Fibroblast of villous mesenchyme (primary cell): Measurements from ENCODE around the gene RFLNA. TPM values are rescaled to one million over a fixed set of nuclear protein-coding genes. Genes with fewer than 3 reads are reported as not detected.

Experiments used
- DNase-seq: peaks from one replicate; pipeline ENCODE4 v3.0.0-alpha.2; 2010; ENCODE audit warnings: low read depth
- H3K4me3 ChIP-seq: 2 replicates; pipeline ENCODE4 v1.5.1; 2011; ENCODE audit warnings: low read depth, mild to moderate bottlenecking, low read length
- total RNA-seq: library from RNA; depleted of rRNA; stranded (reverse); fragments of >200 nt; gene quantifications from 2 replicates; pipeline ENCODE4 v1.2.3, GENCODE V29; 2012
- TF ChIP-seq, protein P1 (sequence below): IDR thresholded peaks from 2 replicates; pipeline ENCODE4 v1.5.1; 2012; ENCODE audit warnings: low read depth, mild to moderate bottlenecking, low read length; ENCODE audit not compliant: insufficient read depth

The RFLNA gene
- total RNA-seq, 1 donor: 5.6 TPM

DNA sequence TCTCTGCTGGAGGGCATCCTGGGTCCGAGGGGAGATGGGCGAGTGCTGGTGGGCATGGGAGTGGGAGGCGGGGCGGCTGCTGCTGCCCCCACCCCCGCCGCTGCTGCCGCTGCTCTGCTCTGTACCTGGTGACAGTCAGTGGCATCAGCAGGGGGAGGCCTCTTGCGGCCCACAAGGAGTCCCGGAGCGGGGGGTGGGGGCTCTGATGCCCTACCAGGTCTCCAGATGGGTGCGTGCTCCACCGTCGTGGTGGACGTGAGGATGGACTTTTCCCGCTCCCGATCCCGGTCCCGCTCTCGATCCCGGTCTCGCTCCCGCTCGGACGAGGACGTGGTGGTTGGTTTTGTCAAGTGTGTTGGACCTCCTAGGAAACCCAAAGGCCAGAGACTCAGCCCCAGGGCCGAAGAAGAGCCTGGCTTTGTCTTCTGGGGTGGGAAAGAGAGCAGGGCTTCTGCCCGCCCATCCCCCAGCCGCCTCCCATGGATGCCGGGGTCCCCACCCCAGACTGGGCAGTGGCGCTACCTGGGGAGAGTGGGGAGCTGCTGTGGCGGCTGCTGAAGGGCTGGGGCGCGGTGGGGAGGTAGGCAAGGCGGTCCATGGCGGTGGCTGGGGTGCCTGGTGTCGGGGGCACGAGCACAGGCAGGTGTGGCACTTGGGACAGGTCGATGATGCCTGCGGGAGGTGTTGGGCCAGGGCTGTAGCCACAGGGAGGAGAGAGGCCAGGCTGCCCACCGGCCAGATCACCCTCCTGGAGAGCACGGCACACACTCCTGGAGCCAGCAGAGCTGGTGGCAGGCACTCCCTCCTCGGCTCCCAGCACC, 45.4 kb downstream of the RFLNA start:
- no peak overlapping the region for H3K4me3 ChIP-seq
- TF ChIP-seq, protein P1, sequence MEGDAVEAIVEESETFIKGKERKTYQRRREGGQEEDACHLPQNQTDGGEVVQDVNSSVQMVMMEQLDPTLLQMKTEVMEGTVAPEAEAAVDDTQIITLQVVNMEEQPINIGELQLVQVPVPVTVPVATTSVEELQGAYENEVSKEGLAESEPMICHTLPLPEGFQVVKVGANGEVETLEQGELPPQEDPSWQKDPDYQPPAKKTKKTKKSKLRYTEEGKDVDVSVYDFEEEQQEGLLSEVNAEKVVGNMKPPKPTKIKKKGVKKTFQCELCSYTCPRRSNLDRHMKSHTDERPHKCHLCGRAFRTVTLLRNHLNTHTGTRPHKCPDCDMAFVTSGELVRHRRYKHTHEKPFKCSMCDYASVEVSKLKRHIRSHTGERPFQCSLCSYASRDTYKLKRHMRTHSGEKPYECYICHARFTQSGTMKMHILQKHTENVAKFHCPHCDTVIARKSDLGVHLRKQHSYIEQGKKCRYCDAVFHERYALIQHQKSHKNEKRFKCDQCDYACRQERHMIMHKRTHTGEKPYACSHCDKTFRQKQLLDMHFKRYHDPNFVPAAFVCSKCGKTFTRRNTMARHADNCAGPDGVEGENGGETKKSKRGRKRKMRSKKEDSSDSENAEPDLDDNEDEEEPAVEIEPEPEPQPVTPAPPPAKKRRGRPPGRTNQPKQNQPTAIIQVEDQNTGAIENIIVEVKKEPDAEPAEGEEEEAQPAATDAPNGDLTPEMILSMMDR: no peak

DNA sequence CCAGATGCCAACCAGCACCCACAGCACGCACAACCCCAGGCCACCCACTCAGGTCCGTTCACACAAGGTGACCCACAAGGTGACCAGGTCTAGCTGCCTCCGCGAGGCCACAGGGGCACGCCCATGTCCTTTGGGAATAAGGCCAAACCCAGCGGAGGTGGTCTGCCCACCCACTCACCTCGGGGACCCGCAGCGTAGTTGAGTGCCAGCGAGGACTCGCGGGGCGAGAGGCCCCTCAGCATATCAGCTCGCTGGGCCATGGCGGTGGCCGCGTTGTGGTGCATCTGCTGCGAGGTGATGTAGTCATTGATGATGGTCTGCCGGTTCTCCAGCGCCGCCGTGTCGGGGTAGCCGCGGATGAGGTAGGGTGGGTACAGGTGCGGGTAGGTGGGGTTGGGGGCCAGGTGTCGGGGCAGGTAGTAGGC, 46.8 kb downstream of the RFLNA start:
- TF ChIP-seq, protein P1: no peak
- no peak for DNase-seq
- no peak overlapping the region for H3K4me3 ChIP-seq

More for the DNA sequence above, 45.4 kb downstream of the RFLNA start:
- no peak for DNase-seq

DNA sequence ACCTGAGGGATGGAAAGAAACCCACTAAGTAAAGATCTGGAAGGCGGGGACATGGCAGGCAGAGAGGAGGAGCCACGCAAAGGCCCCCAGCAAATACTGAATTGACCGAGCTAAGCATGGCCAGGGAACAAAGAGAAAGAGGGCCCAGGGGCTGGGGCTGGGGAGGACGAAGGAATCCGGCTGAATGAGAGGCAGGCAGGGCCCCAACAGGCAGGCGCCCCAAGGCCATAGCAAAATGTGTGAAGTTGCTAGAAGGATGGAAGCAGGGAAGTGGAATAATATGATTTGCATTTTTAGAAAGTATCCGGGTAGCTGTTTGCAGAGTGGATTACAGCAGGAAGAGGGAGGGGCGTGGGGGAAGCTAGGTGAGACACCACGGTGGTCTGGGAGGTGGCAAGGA, 49.1 kb downstream of the RFLNA start:
- no peak for DNase-seq
- no peak overlapping the region for H3K4me3 ChIP-seq
- TF ChIP-seq, protein P1: no peak

DNA sequence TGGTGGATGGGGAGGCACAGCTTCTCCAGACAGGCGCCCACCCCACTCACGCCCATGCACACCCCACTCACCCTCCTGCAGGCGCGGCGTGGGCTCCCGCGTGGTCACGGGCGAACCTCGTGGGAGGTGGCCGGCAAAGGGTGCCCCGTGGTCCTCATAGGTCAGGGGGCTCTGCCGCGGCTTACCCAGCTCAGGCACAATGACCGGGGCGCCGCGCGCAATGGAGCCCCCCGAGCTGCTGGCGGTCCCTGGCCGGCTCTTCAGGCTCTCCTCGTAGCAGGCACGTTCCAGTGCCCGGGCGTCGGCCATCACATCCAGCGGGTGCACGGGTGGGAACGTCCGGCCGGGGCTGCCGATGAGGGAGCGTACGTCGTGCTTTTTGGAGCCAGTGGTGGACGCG, 49.6 kb downstream of the RFLNA start:
- no peak overlapping the region for H3K4me3 ChIP-seq
- DNase-seq: no peak
- TF ChIP-seq, protein P1: no peak

DNA sequence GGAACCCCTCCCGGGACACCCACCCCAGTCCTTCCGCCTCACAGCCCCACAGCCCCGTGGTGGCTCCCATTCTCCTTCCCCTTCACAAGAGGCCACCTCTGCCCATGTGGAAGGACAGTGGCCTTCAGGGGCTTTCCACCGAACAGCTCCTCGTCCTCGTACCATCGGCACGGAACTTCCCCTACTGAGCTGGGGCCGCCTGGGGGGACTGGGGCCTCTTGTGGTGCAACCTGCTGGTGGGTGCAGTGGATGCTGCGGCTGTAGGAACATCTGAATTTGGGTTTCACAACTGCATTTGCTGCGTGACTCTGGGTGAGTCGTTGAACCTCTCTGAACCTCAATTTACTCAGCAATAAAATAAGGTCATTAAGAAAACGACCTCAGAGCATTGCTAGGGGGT, 50.9 kb downstream of the RFLNA start:
- no peak for DNase-seq
- no peak overlapping the region for H3K4me3 ChIP-seq
- TF ChIP-seq, protein P1: no peak

DNA sequence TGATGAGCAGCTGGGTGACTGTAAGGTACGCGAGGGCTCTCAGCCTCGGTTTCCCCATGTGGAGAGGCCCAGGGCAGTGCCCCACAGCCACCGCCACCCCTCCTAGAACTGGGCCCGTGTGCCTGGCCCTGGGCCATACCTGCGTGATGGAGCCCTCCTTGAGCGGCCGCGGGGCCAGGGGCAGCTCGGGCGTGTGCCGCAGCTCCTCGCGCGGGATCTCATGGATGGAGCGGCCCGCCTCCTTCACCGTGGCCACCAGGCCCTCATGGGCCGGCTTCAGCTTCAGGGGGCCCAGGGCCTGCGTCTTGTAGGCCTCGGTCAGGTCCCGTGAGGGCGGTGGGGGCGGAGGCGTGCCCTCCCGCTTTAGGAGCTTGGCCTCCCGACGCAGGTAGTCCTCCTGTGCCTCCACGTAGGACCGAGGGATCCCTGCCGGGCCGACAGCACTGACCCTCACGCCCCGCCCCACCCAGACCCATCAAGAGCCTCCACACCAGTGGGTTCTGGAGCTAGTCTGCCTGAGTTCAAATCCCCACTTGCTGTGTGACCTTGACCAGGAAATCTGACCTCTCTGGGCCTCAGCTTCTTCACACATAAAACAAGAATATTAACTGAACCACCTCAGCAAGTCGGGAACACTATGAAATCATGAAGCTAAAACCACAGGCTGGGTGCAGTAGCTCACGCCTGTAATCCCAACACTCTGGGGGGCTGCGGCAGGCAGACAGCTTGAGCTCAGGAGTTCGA, 51.7 kb downstream of the RFLNA start:
- no peak for DNase-seq
- TF ChIP-seq, protein P1: no peak
- no peak overlapping the region for H3K4me3 ChIP-seq
